CD4-positive, alpha-beta memory T cell (primary cell): ENCODE measurements around the gene SOX14. TPM values are rescaled to one million over a fixed set of nuclear protein-coding genes. Genes with fewer than 3 reads are reported as not detected.

Source experiments
- CTCF ChIA-PET: fragments of 350-600 bp; sonication (Branson Sonifier 250); formaldehyde crosslinking; loops from one replicate; lab custom pipeline; 2021; ENCODE audit warnings: inconsistent platforms; ENCODE audit not compliant: partially characterized antibody; lab: Charles Lee
- POLR2A ChIA-PET: fragments of 350-600 bp; sonication (Branson Sonifier 250); formaldehyde crosslinking; loops from one replicate; lab custom pipeline; 2021; ENCODE audit not compliant: partially characterized antibody; lab: Charles Lee
- DNase-seq, 5 donors: peaks; one replicate each; pipeline versions ENCODE4 v3.0.0 to v3.0.0-alpha.2; 2020 to 2022; ENCODE audit warnings: mixed read lengths in 1 of 5
- H3K27ac ChIP-seq: one replicate; pipeline ENCODE4 v1.7.0; 2013; ENCODE audit warnings: low read depth, low read length
- H3K27me3 ChIP-seq: 2 replicates; pipeline ENCODE4 v1.7.0; 2013; ENCODE audit warnings: mild to moderate bottlenecking, low read length, moderate library complexity; ENCODE audit not compliant: insufficient read depth
- H3K36me3 ChIP-seq: 2 replicates; pipeline ENCODE4 v1.7.0; 2013; ENCODE audit warnings: mild to moderate bottlenecking, low read length, moderate library complexity; ENCODE audit not compliant: insufficient read depth
- H3K4me1 ChIP-seq: 2 replicates; pipeline ENCODE4 v1.7.0; 2013; ENCODE audit warnings: mild to moderate bottlenecking, low read length, moderate library complexity; ENCODE audit not compliant: insufficient read depth
- H3K4me3 ChIP-seq, 2 donors: one replicate each; pipeline ENCODE4 v1.7.0; 2013; ENCODE audit warnings: low read length in 2 of 2, mild to moderate bottlenecking in 1 of 2
- H3K9me3 ChIP-seq, 2 donors: one replicate each; pipeline ENCODE4 v1.7.0; 2013; ENCODE audit warnings: low read length in 2 of 2, control low read depth in 1 of 2; ENCODE audit not compliant: control insufficient read depth in 1 of 2
- H3K27ac Mint-ChIP-seq, 7 donors: one replicate each; pipeline ENCODE4 v1.8.0; 2020 to 2021; ENCODE audit warnings: mixed read lengths in 7 of 7, mild to moderate bottlenecking in 6 of 7, inconsistent platforms in 3 of 7, moderate library complexity in 3 of 7
- H3K27me3 Mint-ChIP-seq, 2 donors: one replicate each; pipeline ENCODE4 v1.8.0; 2020 to 2021; ENCODE audit warnings: mixed read lengths in 2 of 2
- H3K36me3 Mint-ChIP-seq, 2 donors: one replicate each; pipeline ENCODE4 v1.8.0; 2020 to 2021; ENCODE audit warnings: mixed read lengths in 2 of 2, inconsistent platforms in 1 of 2, mild to moderate bottlenecking in 1 of 2
- H3K4me1 Mint-ChIP-seq, 4 donors: one replicate each; pipeline ENCODE4 v1.8.0; 2020 to 2021; ENCODE audit warnings: mixed read lengths in 4 of 4, mild to moderate bottlenecking in 1 of 4
- H3K4me3 Mint-ChIP-seq, 8 donors: one replicate each; pipeline ENCODE4 v1.8.0; 2020 to 2021; ENCODE audit warnings: mixed read lengths in 8 of 8, mild to moderate bottlenecking in 7 of 8, moderate library complexity in 6 of 8, inconsistent platforms in 3 of 8
- H3K9me3 Mint-ChIP-seq, 8 donors: one replicate each; pipeline ENCODE4 v1.8.0; 2020 to 2021; ENCODE audit warnings: mixed read lengths in 8 of 8, mild to moderate bottlenecking in 5 of 8, inconsistent platforms in 3 of 8, moderate library complexity in 1 of 8
- intact Hi-C: fragments of 100-400 bp; cut with micrococcal nuclease; formaldehyde crosslinking; loops from one replicate; pipeline ENCODE4 v1.15.1; 2023
- polyA plus RNA-seq, 2 donors: library from polyadenylated mRNA; unstranded; fragments of 300-500 nt; fragmentation: Illumina TruSeq; gene quantifications; one replicate each; pipeline ENCODE4 v1.2.3, GENCODE V29; 2021
- total RNA-seq, 2 experiments: library from RNA; stranded (reverse); gene quantifications; one replicate each; pipeline ENCODE4 v1.2.3, GENCODE V29; 2021

The SOX14 gene
- total and polyA plus RNA-seq, 4 experiments from 2014 or later: not detected

DNA sequence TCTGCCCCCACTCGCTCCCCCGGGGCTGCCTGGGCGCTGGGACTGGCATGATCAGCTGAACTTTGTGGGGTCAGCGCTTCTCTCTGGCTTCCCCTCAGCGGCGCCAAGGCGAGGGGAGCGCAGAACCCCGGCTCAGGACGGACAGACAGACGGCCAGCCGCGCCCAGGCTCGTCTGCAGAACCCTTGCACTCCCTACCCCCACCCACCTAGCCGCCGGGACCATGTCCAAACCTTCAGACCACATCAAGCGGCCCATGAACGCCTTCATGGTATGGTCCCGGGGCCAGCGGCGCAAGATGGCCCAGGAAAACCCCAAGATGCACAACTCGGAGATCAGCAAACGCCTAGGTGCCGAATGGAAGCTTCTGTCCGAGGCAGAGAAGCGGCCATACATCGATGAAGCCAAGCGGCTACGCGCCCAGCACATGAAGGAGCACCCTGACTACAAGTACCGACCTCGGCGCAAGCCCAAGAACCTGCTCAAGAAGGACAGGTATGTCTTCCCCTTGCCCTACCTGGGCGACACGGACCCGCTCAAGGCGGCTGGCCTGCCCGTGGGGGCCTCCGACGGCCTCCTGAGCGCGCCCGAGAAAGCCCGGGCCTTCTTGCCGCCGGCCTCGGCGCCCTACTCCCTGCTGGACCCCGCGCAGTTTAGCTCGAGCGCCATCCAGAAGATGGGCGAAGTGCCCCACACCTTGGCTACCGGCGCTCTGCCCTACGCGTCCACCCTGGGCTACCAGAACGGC is 621 bp downstream of the SOX14 start:
- Mint-ChIP-seq H3K27ac (no peak overlapping the region), H3K4me3 (no peak overlapping the region)
- no peak for DNase-seq

DNA sequence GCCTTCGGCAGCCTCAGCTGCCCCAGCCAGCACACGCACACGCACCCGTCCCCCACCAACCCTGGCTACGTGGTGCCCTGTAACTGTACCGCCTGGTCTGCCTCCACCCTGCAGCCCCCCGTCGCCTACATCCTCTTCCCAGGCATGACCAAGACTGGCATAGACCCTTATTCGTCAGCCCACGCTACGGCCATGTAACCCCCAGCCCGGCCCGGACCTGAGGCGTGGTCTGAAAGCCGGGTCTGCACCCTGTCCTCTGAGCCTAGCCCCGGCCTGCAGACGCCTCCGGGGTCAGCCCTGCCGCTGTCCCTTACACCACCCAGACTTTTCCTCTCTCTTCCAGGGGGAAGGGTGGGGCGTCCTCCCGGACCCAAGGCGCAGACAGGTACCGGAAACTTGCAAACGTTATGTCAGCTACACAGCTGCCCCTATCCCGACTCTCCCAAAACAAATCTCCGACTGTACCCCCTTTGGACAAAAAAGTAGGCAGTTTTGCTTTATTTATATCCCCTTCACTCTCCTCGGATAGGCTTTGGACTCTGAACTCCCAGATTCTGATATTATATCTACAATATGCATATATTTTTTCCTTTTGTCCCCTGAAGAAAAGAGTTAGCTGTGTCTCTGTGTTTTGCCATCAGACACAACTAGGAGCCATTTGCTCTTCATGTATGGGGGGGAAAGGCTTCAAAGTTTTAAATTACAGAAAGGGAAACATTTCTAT is 1.4 kb downstream of the SOX14 start:
- DNase-seq: no peak
- Mint-ChIP-seq H3K4me3 (no peak overlapping the region), H3K36me3 (no peaks in the 10 kb centered on the region), H3K27me3 (peaks cover 42 to 65% of the 10 kb centered on the region in 2 donors), H3K9me3 (peaks cover 0 to 6% (median 0%) of the 10 kb centered on the region in 8 donors), H3K4me1 (peaks cover 0 to 16% (median 2%) of the 10 kb centered on the region in 4 donors), H3K27ac (no peak overlapping the region)
- CTCF ChIA-PET: no interaction called here
- Histone ChIP-seq H3K27ac (no peak overlapping the region), H3K4me3 (no peak overlapping the region), H3K4me1 (no peaks in the 10 kb centered on the region), H3K27me3 (peaks cover 20% of the 10 kb centered on the region), H3K36me3 (no peaks in the 10 kb centered on the region), H3K9me3 (no peaks in the 10 kb centered on the region)
- intact Hi-C loops: no loop called here
- POLR2A ChIA-PET: no interaction called here

More for the DNA sequence above, 621 bp downstream of the SOX14 start:
- Mint-ChIP-seq H3K36me3 (no peaks in the 10 kb centered on the region), H3K4me1 (peaks cover 0 to 13% (median 1%) of the 10 kb centered on the region in 4 donors), H3K27me3 (peaks cover 42 to 60% of the 10 kb centered on the region in 2 donors), H3K9me3 (peaks cover 0 to 6% (median 0%) of the 10 kb centered on the region in 8 donors)
- POLR2A ChIA-PET: no interaction called here
- Histone ChIP-seq H3K9me3 (no peaks in the 10 kb centered on the region), H3K27me3 (peaks cover 15% of the 10 kb centered on the region), H3K36me3 (no peaks in the 10 kb centered on the region), H3K4me1 (no peaks in the 10 kb centered on the region), H3K27ac (no peak overlapping the region), H3K4me3 (no peak overlapping the region)
- CTCF ChIA-PET: no interaction called here
- intact Hi-C loops: no loop called here

DNA sequence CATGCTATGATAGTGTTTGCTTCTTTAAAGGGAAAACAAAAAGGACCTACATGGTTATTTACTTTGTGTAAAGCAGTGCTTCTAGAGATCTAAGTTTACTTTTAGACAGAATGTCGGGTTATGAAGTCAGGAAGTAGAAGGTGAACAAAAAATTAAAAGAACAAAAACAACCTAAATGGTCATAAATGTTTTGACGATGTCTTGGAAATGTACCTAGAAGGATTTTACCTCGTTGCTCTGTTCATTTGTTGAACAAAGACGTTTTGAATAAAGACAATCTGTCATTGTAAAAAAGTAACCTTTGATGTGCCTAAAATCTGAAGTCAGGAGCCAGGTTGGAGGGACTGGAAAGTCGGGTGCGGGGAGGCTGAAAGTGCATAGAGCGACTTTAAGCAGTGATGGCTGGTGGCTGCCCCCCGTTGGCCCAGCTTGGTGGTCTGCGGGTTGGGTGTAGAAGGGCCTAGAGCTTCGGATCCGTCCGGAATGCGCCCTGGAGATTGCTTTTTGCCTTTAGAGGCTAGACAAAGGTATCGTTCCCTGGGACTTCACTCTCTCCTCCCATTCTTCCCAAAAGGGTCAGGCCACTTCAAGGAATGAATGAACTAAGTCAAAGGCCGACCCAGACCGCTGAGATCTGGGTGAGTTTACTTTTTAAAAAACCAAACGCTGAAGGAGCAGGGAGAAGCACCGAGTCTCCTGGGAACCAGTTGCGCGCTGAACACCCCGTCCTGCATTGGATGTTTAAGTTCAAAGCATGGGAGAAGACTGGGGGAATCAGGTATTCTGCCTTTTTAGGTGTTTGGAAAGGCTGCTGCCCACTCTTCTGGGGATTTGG is 2.1 kb downstream of the SOX14 start:
- intact Hi-C loops: no loop called here
- no peak overlapping the region for H3K4me3 Mint-ChIP-seq

DNA sequence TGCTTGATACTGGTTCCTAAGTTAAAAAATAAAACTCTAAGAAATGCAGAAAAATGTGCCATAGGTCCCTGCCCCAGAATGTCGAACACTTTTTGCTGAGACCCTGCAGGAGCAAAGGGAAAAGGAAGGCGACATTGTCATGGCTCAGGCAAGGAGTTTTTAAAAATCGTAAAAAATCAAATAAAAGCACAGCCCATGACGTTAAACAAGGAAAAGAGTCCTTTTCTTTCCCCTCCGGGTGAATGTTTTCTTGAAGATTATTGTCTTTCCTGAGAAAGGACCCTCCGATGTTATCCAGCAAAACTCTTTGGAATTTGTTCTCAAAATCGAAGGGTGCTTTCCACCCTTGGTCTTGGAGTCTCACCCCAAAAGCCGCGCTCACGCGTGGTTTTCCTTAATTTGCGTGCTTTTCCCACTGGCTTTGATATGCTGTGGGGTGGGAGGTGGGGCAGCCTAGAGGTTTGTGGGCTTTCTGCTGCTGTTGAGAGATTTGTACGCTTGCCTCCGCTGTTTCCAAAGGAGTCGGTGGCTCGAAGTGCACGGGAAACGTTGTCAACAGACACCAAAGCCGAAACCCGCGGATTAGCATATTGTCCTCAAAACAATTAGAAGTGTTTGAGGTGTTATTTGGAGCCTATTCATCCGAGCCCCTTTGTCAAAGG is 2.9 kb downstream of the SOX14 start:
- H3K36me3 Mint-ChIP-seq: no peaks in the 10 kb centered on the region

More for the DNA sequence above, 2.1 kb downstream of the SOX14 start:
- ChIA-PET POLR2A (no interaction called here), CTCF (no interaction called here)
- peaks cover 0 to 6% (median 0%) of the 10 kb centered on the region in 8 donors for H3K9me3 Mint-ChIP-seq
- Histone ChIP-seq H3K27ac (no peak overlapping the region), H3K4me3 (no peak overlapping the region), H3K27me3 (peaks cover 24% of the 10 kb centered on the region), H3K4me1 (peaks cover 2% of the 10 kb centered on the region), H3K9me3 (no peaks in the 10 kb centered on the region), H3K36me3 (no peaks in the 10 kb centered on the region)
- H3K4me1 Mint-ChIP-seq: peaks cover 0 to 16% (median 4%) of the 10 kb centered on the region in 4 donors
- no peak for DNase-seq
- no peak overlapping the region for H3K27ac Mint-ChIP-seq
- H3K27me3 Mint-ChIP-seq: peaks cover 36 to 64% of the 10 kb centered on the region in 2 donors
- no peaks in the 10 kb centered on the region for H3K36me3 Mint-ChIP-seq

DNA sequence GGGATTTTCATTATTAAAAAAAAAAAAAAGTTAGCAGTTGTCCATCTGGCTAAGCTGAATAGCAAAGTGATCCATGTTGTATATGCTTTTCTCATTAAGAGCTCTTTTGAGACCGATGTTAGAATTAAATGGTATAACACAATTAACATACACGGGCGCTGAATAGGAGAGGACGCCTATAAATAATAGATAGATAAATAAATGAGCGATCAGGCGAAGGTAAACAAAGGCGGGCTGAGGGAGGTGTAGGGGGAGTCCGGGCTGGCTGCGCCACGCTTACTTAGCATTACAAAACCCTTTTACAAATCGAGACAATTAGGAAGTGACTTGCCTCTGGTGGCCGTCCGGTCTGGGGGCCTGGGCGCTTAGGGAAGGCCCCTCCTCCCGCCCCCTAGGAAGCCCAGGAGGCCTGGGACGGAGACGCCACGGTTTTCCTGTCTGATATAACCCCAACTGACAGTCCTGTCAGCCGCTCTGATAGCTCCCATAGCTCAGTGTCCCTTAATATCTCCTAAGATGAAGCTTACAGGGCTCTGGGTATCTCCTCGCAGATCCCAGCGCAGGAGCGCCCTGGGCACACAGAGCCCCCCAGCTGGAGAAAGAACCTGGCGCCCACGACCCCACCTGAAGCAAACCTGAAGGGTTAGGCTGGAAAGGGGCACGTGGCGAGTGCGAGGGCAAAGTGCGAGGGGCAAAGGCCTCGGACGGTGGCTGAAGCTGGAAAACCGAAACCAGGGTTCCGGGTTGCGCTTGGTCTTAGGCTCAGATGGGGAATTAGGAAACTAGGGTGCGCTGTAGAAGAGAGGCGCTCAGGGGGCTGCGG is 3.6 kb downstream of the SOX14 start:
- H3K9me3 ChIP-seq: no peaks in the 10 kb centered on the region
- POLR2A ChIA-PET: no interaction called here

More for the DNA sequence above, 2.9 kb downstream of the SOX14 start:
- peaks cover 8% of the 10 kb centered on the region for H3K4me1 ChIP-seq
- H3K4me3 ChIP-seq: no peak overlapping the region
- H3K27ac Mint-ChIP-seq: no peak overlapping the region
- H3K9me3 ChIP-seq: no peaks in the 10 kb centered on the region
- CTCF ChIA-PET: interaction anchor here (0.6 kb wide), 1 partner anchor 1458 kb away, joined by 3 read pairs; no protein-coding TSS in a partner anchor
- peaks cover 4 to 21% (median 9%) of the 10 kb centered on the region in 4 donors for H3K4me1 Mint-ChIP-seq
- peaks cover 34 to 65% of the 10 kb centered on the region in 2 donors for H3K27me3 Mint-ChIP-seq
- H3K9me3 Mint-ChIP-seq: peaks cover 0 to 6% (median 0%) of the 10 kb centered on the region in 8 donors
- H3K4me3 Mint-ChIP-seq: no peak overlapping the region
- intact Hi-C loops: no loop called here
- no peaks in the 10 kb centered on the region for H3K36me3 ChIP-seq
- H3K27ac ChIP-seq: no peak overlapping the region
- POLR2A ChIA-PET: no interaction called here
- no peak for DNase-seq
- peaks cover 24% of the 10 kb centered on the region for H3K27me3 ChIP-seq

More for the DNA sequence above, 3.6 kb downstream of the SOX14 start:
- Mint-ChIP-seq H3K27me3 (peaks cover 32 to 65% of the 10 kb centered on the region in 2 donors), H3K4me1 (peaks cover 4 to 21% (median 9%) of the 10 kb centered on the region in 4 donors), H3K4me3 (peak overlapping the region in 2 of 8 donors; percentile 26 to 34), H3K36me3 (no peaks in the 10 kb centered on the region), H3K9me3 (peaks cover 0 to 4% (median 0%) of the 10 kb centered on the region in 8 donors), H3K27ac (no peak overlapping the region)
- CTCF ChIA-PET: interaction anchor here (0.6 kb wide), 1 partner anchor 1458 kb away, joined by 3 read pairs; no protein-coding TSS in a partner anchor
- Histone ChIP-seq H3K36me3 (no peaks in the 10 kb centered on the region), H3K4me3 (no peak overlapping the region), H3K27ac (no peak overlapping the region), H3K27me3 (peaks cover 24% of the 10 kb centered on the region), H3K4me1 (peaks cover 8% of the 10 kb centered on the region)
- intact Hi-C loops: no loop called here
- DNase-seq: no peak
